ENCODE measurements around the gene SCNN1A.

SCNN1A gene

DNA sequence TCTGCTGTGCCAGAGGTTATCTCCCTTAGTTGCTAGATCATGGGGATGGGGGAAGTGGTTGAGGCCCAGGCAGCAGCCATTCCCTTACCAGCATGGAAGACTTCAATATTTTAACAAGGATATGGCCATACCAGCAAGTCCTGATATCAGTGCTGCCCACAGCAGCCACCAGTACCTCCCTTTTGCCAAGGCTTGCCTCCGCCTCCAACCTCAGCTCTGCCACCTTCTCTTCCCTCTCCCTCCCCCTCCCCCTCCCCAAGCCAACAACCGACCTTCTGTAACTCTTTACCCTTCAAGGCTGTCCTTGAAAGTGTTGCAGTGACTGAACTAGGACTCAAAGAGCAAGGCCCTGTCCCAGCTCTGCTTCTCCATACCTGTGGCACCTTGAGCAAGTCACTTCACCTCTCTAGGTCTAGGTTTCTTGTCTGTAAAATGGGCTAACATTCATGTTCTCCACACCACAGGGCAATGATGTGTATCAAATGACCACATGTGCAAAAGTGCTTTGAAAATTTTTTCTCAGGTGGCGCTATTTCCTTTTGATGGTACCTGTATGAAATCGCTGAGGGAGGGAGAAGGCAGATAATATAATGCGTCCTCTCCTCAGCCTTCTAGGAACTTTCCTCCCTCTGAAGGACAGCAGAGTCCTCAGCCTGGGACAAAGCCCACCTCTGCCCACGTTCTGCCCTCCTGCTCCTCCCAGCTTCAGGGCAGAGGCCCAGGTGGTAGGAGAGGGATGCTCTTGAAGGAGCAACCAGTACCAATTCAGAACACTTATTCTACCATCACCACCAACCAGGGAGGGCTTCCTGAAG, 50.2 kb downstream of the SCNN1A start:
- in situ Hi-C loops (cut with MboI; ENCODE audit: low pct_unique_long_range_greater_than_20kb, low sequenced_read_pairs) = no loop called here
- DNase-seq = peak; percentile 37

DNA sequence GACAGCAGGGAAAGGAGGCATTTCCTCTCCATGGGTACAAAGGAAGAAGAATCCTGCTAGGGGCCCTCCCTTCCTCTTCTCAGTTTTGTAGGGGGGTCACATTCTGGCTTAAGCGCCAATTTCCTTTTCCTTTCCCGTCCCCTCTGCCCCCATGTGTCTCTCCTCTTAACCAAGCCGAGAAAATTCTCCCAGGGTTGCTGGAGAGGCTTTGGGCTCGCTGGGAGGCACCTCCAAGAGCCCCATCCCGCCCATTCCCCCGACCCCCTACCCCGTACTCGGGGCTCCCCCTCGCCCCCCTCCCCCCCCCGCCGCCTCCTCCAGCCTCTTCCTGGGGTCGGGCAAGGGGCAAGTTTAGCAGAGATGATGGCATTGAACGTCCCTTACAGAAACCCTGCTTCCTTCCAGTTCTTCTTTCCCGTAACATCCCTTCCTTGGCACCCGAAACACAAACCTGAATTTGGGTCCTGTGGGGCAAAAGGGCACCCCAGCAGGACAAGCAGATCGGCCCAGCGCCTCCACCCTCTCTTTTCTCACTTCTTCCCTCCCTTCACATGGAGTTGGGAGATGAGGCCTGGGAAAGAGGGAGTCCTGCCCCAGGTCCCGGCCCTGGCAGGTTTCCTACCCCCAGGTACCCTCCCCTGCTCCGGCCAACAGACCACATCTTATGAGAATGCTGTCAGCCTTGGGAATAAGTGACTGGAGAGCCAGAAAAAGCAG, 51.2 kb downstream of the SCNN1A start:
- in situ Hi-C loops (cut with MboI; ENCODE audit: low pct_unique_long_range_greater_than_20kb, low sequenced_read_pairs) = no loop called here
- DNase-seq = no peak

DNA sequence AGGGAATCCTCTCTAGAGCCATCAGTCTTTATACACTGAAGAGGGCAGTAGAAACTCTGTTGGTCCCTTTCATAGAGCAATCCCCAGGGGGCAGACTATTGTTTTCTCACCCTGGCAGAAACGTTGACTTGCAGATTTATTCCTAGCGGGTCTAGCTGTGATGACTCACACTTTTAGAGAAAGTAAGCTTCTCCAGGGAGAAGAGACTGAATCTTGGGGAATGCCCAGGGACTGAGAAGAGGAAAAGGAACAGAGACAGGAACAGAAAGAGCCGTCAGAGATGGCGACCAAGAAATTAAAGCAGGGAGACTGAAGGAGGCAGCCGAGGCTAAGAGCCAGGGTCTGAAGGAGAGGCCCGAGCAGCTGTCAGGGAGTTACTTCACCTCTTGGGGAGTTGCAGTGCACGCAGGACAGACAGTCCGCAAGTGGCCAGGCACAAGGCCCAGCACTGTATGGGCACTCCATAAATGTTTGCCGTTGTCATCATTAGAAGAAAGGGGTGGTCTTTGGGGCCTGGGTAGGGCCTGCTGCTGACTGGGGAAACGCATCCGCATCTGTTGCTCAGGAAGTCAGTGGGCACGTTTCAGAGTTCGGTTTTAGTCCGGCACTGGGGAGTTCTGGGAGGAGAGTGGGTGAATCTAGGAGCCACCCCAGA, 51.9 kb downstream of the SCNN1A start:
- peak; percentile 79 for DNase-seq
- in situ Hi-C loops (cut with MboI; ENCODE audit: low pct_unique_long_range_greater_than_20kb, low sequenced_read_pairs) = no loop called here

DNA sequence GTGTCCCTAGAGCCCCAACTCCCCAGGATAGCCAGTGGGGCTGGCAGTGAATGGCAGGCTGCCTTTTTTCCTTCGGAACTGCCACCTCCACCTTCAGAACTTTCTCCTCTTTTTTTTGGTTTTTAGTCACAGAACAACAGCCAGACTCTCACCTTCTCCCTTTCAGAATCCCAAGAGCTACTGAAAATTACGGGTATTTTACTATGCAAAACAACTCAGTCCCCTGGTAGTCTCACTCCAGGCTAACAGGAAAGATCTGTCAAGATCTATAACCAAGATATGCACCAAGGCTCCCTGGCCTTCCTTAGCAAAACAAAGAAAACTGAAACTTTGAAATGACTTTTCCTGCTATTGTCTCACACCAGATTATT, 52.4 kb downstream of the SCNN1A start:
- no peak for DNase-seq
- in situ Hi-C loops (cut with MboI; ENCODE audit: low pct_unique_long_range_greater_than_20kb, low sequenced_read_pairs) = no loop called here

DNA sequence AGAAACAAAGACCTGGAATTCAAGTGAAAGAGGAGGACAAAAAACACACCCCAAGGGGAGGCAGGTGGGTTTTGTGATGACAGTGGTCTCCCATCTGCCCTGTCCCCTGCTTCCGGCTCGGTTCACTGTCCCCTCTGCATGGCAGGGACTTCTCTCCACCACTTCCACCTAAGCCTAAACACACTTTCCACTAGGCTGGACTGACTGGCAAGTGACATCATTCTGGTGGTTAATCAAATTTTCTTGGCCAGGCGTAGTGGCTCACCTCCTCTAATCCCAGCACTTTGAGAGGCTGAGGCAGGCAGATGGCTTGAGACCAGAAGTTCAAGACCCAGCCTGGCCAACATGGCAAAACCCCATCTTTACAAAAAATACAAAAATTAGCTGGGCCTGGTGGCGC, 53.0 kb downstream of the SCNN1A start:
- DNase-seq = no peak
- in situ Hi-C loops (cut with MboI; ENCODE audit: low pct_unique_long_range_greater_than_20kb, low sequenced_read_pairs) = no loop called here

- in situ Hi-C loops (cut with MboI; ENCODE audit: low pct_unique_long_range_greater_than_20kb, low sequenced_read_pairs) = no loop called here
- no peak for DNase-seq
These were observed 53.5 kb downstream of the SCNN1A start for GRCh38 chr12:6321905-6322304.

DNA sequence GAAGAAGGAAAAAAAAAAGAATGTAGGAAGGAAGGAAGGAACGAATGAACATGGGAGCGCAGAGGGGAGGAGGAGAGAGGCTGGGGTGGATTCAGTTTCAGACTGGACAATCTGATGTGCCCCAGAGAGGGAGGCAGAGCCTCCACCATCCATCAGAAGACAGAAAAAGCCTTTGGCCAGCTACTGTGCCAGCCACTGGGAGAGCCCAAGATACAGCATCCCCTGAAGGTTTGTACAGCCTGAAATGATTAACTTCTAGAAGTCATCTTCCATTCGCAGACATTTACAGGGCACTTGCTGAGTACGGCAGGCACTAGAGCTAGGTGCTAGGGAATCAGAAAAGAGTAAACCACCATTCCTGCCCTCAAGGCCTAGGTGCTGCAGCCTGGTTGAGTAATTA, 55.9 kb downstream of the SCNN1A start:
- no peak for DNase-seq
- in situ Hi-C loops (cut with MboI; ENCODE audit: low pct_unique_long_range_greater_than_20kb, low sequenced_read_pairs) = no loop called here

DNA sequence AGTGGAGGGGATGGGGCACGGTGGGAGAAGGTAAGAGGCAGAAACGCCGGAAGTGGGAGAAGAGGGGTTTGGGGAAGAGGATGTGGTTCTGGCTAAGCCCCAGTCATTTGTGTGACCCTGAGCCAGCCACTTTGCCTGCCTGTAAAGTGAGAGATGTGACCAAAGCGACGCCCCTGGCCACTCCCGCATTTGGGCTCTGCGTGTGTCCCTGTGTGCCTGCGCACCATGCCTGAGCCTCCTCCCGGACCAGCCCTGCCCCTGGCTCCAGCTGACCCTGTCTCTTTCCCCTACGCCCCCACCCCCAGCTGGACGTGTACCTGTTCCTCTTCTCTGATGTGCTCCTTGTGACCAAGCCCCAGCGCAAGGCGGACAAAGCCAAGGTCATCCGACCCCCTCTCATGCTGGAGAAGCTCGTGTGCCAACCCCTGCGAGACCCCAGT, 56.9 kb downstream of the SCNN1A start:
- in situ Hi-C loops (cut with MboI; ENCODE audit: low pct_unique_long_range_greater_than_20kb, low sequenced_read_pairs) = no loop called here

GRCh38 chr12:6317693-6318439, 57.5 kb downstream of the SCNN1A start:
- in situ Hi-C loops (cut with MboI; ENCODE audit: low pct_unique_long_range_greater_than_20kb, low sequenced_read_pairs) = no loop called here
- no peak for DNase-seq

More for the DNA sequence above, 56.9 kb downstream of the SCNN1A start:
- DNase-seq = peak; percentile 32

DNA sequence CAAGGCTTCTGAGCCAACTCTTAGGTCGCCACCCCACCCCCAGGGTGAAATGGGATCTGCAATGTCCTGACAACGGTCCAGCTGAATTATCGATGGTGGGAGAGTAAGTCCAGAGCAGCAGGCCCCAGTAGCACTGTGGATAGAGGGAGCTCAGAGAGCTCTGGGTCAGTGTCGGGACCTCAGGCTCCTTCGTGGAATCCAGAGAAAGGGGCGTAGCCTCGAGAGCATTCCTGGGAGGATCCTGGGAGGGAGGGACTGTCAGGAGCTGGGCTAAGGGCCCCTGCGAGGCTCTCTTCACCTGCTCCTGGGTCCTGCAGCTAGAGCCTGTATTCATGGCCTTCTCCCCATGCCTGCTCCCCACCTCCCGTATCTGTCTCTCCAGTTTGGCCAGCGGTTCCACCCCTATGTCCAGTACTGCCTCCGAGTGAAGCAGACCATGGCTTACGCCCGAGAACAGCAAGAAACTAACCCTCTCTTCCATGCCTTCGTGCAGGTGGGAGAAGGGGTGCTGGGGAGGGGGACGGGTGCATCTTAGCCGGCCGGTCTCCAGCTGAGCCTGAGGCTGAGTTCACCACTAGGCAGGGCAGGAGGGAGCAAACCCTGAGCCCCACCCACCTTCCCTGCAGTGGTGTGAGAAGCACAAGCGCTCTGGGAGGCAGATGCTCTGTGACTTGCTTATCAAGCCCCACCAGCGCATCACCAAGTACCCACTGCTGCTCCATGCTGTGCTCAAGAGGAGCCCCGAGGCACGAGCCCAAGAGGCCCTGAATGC, 58.3 kb downstream of the SCNN1A start:
- DNase-seq = no peak
- in situ Hi-C loops (cut with MboI; ENCODE audit: low pct_unique_long_range_greater_than_20kb, low sequenced_read_pairs) = no loop called here

DNA sequence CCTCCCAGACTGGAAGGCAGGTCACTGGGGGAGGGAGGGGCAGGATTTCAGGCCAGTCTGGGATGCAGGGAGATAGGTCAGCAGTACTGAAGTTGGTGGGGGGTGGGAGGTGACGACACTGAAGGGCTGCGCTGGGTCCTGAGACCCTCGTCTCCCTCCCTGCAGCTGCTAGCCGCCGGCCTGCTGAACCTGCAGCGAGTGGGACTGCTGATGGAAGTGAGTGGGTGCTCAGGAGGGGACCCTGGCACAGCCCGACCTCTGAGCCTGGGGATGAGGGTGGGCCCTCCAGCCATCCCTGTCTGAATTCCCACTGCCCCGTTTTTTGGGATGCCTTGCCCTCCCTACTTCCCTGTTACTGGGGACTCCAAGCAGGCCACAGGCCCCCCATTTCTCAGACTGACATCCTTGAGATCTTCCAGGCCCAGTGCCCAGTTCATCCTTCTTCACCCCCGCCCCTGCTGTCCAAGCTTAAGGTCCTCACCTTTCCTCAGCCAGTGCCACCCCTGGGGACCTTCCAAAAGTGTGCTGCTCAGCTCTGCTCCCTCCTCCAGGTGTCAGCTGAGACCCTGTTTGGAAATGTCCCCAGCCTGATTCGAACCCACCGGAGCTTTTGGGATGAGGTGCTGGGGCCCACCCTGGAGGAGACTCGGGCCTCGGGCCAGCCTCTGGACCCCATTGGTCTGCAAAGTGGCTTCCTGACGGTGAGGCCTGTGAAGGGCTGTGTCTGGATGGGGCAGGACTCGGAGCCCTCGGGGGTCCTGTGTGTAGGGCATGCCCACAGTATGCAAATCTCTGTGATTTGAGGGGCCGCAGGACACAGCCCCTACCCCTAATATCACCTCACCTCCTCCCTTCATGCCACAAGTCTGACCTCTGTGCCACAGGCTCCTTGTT, 59.4 kb downstream of the SCNN1A start:
- in situ Hi-C loops (cut with MboI; ENCODE audit: low pct_unique_long_range_greater_than_20kb, low sequenced_read_pairs) = no loop called here

GRCh38 chr12:6315184-6315583, 60.2 kb downstream of the SCNN1A start:
- no peak for DNase-seq
- in situ Hi-C loops (cut with MboI; ENCODE audit: low pct_unique_long_range_greater_than_20kb, low sequenced_read_pairs) = no loop called here

More for the DNA sequence above, 59.4 kb downstream of the SCNN1A start:
- DNase-seq = no peak

DNA sequence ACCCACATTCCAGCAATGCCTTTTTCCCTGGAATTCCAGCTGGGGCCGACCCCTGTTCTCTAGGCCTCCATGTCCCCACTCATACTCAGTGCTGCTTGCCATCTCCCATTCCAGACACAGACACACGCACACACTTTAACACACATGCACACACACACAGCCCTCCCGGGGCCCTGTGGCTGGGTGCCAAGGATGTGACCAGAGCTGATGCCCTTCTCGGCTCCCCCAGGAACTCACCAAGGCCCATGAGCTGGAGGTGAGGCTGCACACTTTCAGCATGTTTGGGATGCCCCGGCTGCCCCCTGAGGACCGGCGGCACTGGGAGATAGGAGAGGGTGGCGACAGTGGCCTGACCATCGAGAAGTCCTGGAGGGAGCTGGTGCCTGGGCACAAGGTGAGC, 60.6 kb downstream of the SCNN1A start:
- DNase-seq = no peak
- in situ Hi-C loops (cut with MboI; ENCODE audit: low pct_unique_long_range_greater_than_20kb, low sequenced_read_pairs) = no loop called here

DNA sequence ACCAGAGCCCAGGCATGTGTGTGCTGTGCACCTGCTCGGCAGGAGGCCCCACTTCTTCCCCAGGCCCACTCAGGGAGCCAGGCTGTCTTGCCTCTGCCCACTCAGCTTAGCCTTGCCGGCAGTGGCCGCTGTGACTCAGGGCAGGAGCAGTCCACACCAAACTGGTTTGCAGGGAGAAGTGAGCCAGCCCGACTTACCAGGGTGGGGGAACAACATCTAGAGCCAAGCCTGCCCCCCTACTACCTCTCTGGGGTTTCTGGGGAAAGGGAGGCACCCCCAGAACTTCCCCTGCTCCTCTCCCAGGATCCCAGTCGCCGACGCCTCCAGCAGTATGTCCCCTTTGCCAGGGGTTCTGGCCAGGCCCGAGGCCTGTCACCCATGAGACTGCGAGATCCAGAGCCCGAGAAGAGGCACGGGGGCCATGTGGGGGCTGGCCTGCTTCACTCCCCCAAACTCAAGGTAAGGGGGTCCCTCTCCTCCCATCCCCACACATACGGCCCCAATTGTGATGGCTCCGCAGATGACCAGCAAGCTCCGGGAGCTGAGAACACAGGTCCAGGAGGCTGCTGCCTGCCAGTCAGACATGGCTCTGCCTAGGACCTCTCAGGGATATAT, 61.9 kb downstream of the SCNN1A start:
- no peak for DNase-seq
- in situ Hi-C loops (cut with MboI; ENCODE audit: low pct_unique_long_range_greater_than_20kb, low sequenced_read_pairs) = no loop called here

- in situ Hi-C loops (cut with MboI; ENCODE audit: low pct_unique_long_range_greater_than_20kb, low sequenced_read_pairs) = no loop called here
- DNase-seq = no peak
These were observed 62.6 kb downstream of the SCNN1A start for GRCh38 chr12:6312529-6313325.

DNA sequence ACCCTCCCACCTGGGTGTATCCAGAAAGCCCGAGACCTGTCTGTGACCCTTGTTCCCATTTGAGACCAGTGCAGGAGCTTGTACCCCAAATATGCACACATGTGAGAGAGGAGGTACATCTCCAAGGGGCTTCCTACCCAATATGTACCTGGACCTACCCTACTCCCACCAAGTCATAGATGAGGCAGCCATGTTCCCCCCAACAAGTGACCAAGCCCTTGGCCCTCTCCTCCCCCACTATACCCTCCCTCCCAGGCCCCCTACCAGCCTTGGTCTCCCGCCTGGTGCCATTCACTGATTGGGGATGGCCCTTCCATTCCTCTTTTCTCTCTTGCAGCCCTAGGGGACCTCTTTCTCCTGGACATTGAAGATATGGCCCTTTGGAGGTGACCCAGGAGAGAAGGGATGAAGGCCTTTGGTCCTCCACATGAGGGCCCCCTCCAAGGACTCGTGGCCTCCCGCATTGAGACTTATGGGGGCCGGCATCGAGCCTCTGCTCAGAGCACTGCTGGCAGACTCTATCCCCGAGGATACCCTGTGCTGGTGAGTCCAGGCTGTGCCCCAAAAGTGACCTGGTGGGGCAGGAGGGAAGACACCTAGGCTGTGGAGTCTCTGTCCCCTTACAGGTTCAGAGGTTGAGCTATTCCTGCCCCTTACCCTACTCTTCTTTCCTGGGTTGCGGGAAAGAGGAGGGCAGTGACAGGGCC, 63.4 kb downstream of the SCNN1A start:
- in situ Hi-C loops (cut with MboI; ENCODE audit: low pct_unique_long_range_greater_than_20kb, low sequenced_read_pairs) = no loop called here
- DNase-seq = no peak

All from KBM-7 (cell line).